ENCODE data around the gene GDF7. TPM values are rescaled to one million over a fixed set of nuclear protein-coding genes. Genes with fewer than 3 reads are reported as not detected.

The GDF7 gene
- polyA plus RNA-seq, 1 experiment, result 0.32 TPM

- Histone ChIP-seq H3K4me3 (ENCODE audit: low read depth, low read length) (no peak overlapping the region), H3K27me3 (ENCODE audit: control insufficient read depth, insufficient read depth, low read length) (no peaks in the 10 kb centered on the region), H3K36me3 (ENCODE audit: control insufficient read depth, insufficient read depth, low read length) (peaks cover 13% of the 10 kb centered on the region)
- no peak for TF ChIP-seq CTCF (IDR thresholded peaks at IDR 0.05; ENCODE audit: insufficient read depth, low read depth, low read length)
- ChIA-PET POLR2A (no interaction called here), CTCF (interaction anchor here (1.5 to 7.2 kb wide), 8 partner anchors 9 to 260 kb away, joined by 4 to 138 read pairs (median 48); partner anchors contain the start of gene HS1BP3)
- no peak for DNase-seq (ENCODE audit: low read depth)
Observed at GRCh38 chr2:20640411-20641122, 26.4 kb upstream of the GDF7 start.

GRCh38 chr2:20641123-20641985 is 25.6 kb upstream of the GDF7 start:
- POLR2A ChIA-PET, result no interaction called here
- Histone ChIP-seq H3K27me3 (ENCODE audit: control insufficient read depth, insufficient read depth, low read length) (no peaks in the 10 kb centered on the region), H3K4me3 (ENCODE audit: low read depth, low read length) (no peak overlapping the region), H3K36me3 (ENCODE audit: control insufficient read depth, insufficient read depth, low read length) (peaks cover 13% of the 10 kb centered on the region)
- CTCF ChIA-PET, result interaction anchor here (0.8 to 7.2 kb wide), 22 partner anchors 9 to 261 kb away, joined by 3 to 138 read pairs (median 10); partner anchors contain the start of genes HS1BP3 and RHOB
- no peak for TF ChIP-seq CTCF (IDR thresholded peaks at IDR 0.05; ENCODE audit: insufficient read depth, low read depth, low read length)
- DNase-seq (ENCODE audit: low read depth), result no peak

- POLR2A ChIA-PET, result no interaction called here
Observed at GRCh38 chr2:20642055-20642971, 24.6 kb upstream of the GDF7 start.

GRCh38 chr2:20643060-20643459 is 23.9 kb upstream of the GDF7 start:
- ChIA-PET CTCF (interaction anchor here (0.9 to 7.2 kb wide), 24 partner anchors 8 to 272 kb away, joined by 3 to 138 read pairs (median 10); partner anchors contain the start of genes HS1BP3 and RHOB), POLR2A (no interaction called here)
- no peak overlapping the region for H3K4me3 ChIP-seq (ENCODE audit: low read depth, low read length)
- no peak for TF ChIP-seq CTCF (IDR thresholded peaks at IDR 0.05; ENCODE audit: insufficient read depth, low read depth, low read length)
- peaks cover 13% of the 10 kb centered on the region for H3K36me3 ChIP-seq (ENCODE audit: control insufficient read depth, insufficient read depth, low read length)
- DNase-seq (ENCODE audit: low read depth), result no peak
- H3K27me3 ChIP-seq (ENCODE audit: control insufficient read depth, insufficient read depth, low read length), result no peaks in the 10 kb centered on the region

More at GRCh38 chr2:20642055-20642971, 24.6 kb upstream of the GDF7 start:
- Histone ChIP-seq H3K4me3 (ENCODE audit: low read depth, low read length) (no peak overlapping the region), H3K36me3 (ENCODE audit: control insufficient read depth, insufficient read depth, low read length) (peaks cover 13% of the 10 kb centered on the region), H3K27me3 (ENCODE audit: control insufficient read depth, insufficient read depth, low read length) (no peaks in the 10 kb centered on the region)
- DNase-seq (ENCODE audit: low read depth), result no peak
- TF ChIP-seq CTCF (IDR thresholded peaks at IDR 0.05; ENCODE audit: insufficient read depth, low read depth, low read length), result peak; percentile 98
- CTCF ChIA-PET, result interaction anchor here (0.6 to 7.2 kb wide), 31 partner anchors 9 to 262 kb away, joined by 3 to 138 read pairs (median 7); partner anchors contain the start of genes HS1BP3 and RHOB
